Transverse colon (tissue), 4 donors: ENCODE data around the gene FAM107A. TPM values are rescaled to one million over a fixed set of nuclear protein-coding genes. Genes with fewer than 3 reads are reported as not detected.

Experiments
- DNase-seq: peaks from one replicate; pipeline ENCODE4 v3.0.0-alpha.2; 2019
- H3K27ac ChIP-seq, 4 donors: fragments of 200-600 bp; sonication (generic); 2 replicates each; pipeline ENCODE4 v1.5.1; 2016 to 2018; ENCODE audit warnings: inconsistent platforms in 4 of 4
- H3K27me3 ChIP-seq: fragments of 200-600 bp; sonication (generic); 2 replicates; pipeline ENCODE4 v1.5.1; 2017; ENCODE audit warnings: inconsistent platforms
- H3K36me3 ChIP-seq, 4 donors: fragments of 200-600 bp; sonication (generic); 2 replicates each; pipeline ENCODE4 v1.5.1; 2017 to 2019; ENCODE audit warnings: inconsistent platforms in 4 of 4
- H3K4me1 ChIP-seq, 4 donors: fragments of 200-600 bp; sonication (generic); 2 replicates each; pipeline ENCODE4 v1.5.1; 2017 to 2020; ENCODE audit warnings: inconsistent platforms in 4 of 4
- H3K4me3 ChIP-seq, 4 donors: fragments of 200-600 bp; sonication (generic); 1 replicate in 1 of 4; 2 replicates in 3 of 4; pipeline versions ENCODE4 v1.5.1 to v1.6.1; 2017 to 2019; ENCODE audit warnings: inconsistent platforms in 4 of 4
- H3K9me3 ChIP-seq, 2 donors: fragments of 200-600 bp; sonication (generic); 2 replicates each; pipeline ENCODE4 v1.5.1; 2017 to 2019; ENCODE audit warnings: inconsistent platforms in 2 of 2
- CTCF ChIP-seq, 5 experiments: fragments of 200-600 bp in 3 of 5; fragments of 450-650 bp in 2 of 5; sonication (generic) in 3 of 5; IDR thresholded peaks; 1 replicate in 2 of 5; 2 replicates in 3 of 5; pipeline ENCODE4 v1.5.1; 2016 to 2017; ENCODE audit warnings: antibody characterized with exemption in 5 of 5, inconsistent platforms in 3 of 5, mild to moderate bottlenecking in 2 of 5, moderate library complexity in 1 of 5
- EP300 ChIP-seq: sonication (generic); formaldehyde crosslinking; IDR thresholded peaks from one replicate; pipeline ENCODE4 v1.6.1; 2017; ENCODE audit warnings: antibody characterized with exemption, low read depth
- POLR2A ChIP-seq: fragments of 450-650 bp; IDR thresholded peaks from one replicate; pipeline ENCODE4 v1.6.1; 2016; ENCODE audit warnings: antibody characterized with exemption, mild to moderate bottlenecking, moderate library complexity
- POLR2AphosphoS5 ChIP-seq, 3 donors: sonication (generic); formaldehyde crosslinking; IDR thresholded peaks; one replicate each; pipeline ENCODE4 v1.6.1; 2016; ENCODE audit warnings: antibody characterized with exemption in 3 of 3
- WGBS, 2 donors: methylation state at CpG; one replicate each; pipeline ENCODE4 v1.1.5; 2018; ENCODE audit warnings: low coverage in 1 of 2; 5-methylcytosine and 5-hydroxymethylcytosine counted together
- in situ Hi-C, 4 donors: fragments of 200-750 bp; cut with MboI; loops; one replicate each; pipeline versions ENCODE4 v1.15.0 to v1.15.1; 2017; ENCODE audit warnings: low sequenced_read_pairs in 3 of 4, low pct_ligation_motif_present in 1 of 4, low pct_unique_long_range_greater_than_20kb in 1 of 4
- intact Hi-C: fragments of 100-400 bp; cut with DNase I; formaldehyde crosslinking; loops from one replicate; pipeline ENCODE4 v1.15.1; 2023; ENCODE audit warnings: low total_unique reads
- total RNA-seq, 4 donors: library from RNA; depleted of rRNA; stranded (reverse); fragments of >200 nt; gene quantifications; one replicate each; pipeline ENCODE4 v1.1.0, GENCODE V29; 2016

Gene FAM107A
- total RNA-seq, 4 donors from 2014 or later: 14.1 to 21.9 (median 16.0) TPM

- Histone ChIP-seq H3K4me1 (peaks cover 0 to 9% (median 1%) of the 10 kb centered on the region in 4 donors), H3K36me3 (no peaks in the 10 kb centered on the region), H3K9me3 (no peaks in the 10 kb centered on the region), H3K27me3 (no peaks in the 10 kb centered on the region), H3K27ac (no peak overlapping the region), H3K4me3 (no peak overlapping the region)
- in situ Hi-C loops (no loop called here), intact Hi-C loops (no loop called here)
- 80% methylated on average over 12 of the region's 12 CpGs; no CpG with 5 or more reads in 1 of the 2 donors for WGBS, 2 donors
- TF ChIP-seq CTCF (IDR thresholded peaks at IDR 0.05) (no peak), POLR2AphosphoS5 (IDR thresholded peaks at IDR 0.05) (no peak), EP300 (no peak), POLR2A (no peak)
- no peak for DNase-seq
Observed at GRCh38 chr3:58560771-58561311, 16.4 kb downstream of the FAM107A start.

GRCh38 chr3:58559586-58559985, 17.6 kb downstream of the FAM107A start:
- TF ChIP-seq POLR2AphosphoS5 (IDR thresholded peaks at IDR 0.05) (no peak), CTCF (IDR thresholded peaks at IDR 0.05) (no peak), POLR2A (no peak), EP300 (no peak)
- in situ Hi-C loops: no loop called here
- H3K27me3 ChIP-seq: no peaks in the 10 kb centered on the region
- no peaks in the 10 kb centered on the region for H3K36me3 ChIP-seq
- no peak overlapping the region for H3K4me3 ChIP-seq
- H3K4me1 ChIP-seq: peaks cover 0 to 6% (median 1%) of the 10 kb centered on the region in 4 donors
- no peak for DNase-seq
- no peaks in the 10 kb centered on the region for H3K9me3 ChIP-seq
- intact Hi-C loops: no loop called here
- 59 to 85% methylated on average over 3 to 5 of the region's 5 CpGs for WGBS, 2 donors
- H3K27ac ChIP-seq: no peak overlapping the region

- WGBS, 2 donors: 72% methylated on average over 6 of the region's 6 CpGs
Observed at GRCh38 chr3:58557491-58557890, 19.7 kb downstream of the FAM107A start.

GRCh38 chr3:58556761-58557221, 20.4 kb downstream of the FAM107A start:
- Histone ChIP-seq H3K27me3 (no peaks in the 10 kb centered on the region), H3K36me3 (no peaks in the 10 kb centered on the region), H3K27ac (peak overlapping the region in 1 of 4 donors; percentile 23), H3K4me3 (no peak overlapping the region), H3K9me3 (no peaks in the 10 kb centered on the region), H3K4me1 (peaks cover 0 to 12% (median 1%) of the 10 kb centered on the region in 4 donors)
- DNase-seq: no peak
- in situ Hi-C loops: no loop called here
- TF ChIP-seq EP300 (no peak), POLR2AphosphoS5 (IDR thresholded peaks at IDR 0.05) (no peak), POLR2A (no peak), CTCF (IDR thresholded peaks at IDR 0.05) (no peak)
- intact Hi-C loops: no loop called here
- WGBS, 2 donors: 61 to 67% methylated on average over 1 to 6 of the region's 6 CpGs

More at GRCh38 chr3:58557491-58557890, 19.7 kb downstream of the FAM107A start:
- TF ChIP-seq CTCF (IDR thresholded peaks at IDR 0.05): no peak
- no peak for TF ChIP-seq EP300
- no peak for TF ChIP-seq POLR2AphosphoS5 (IDR thresholded peaks at IDR 0.05)
- TF ChIP-seq POLR2A: no peak
- no peaks in the 10 kb centered on the region for H3K36me3 ChIP-seq
- H3K27me3 ChIP-seq: no peaks in the 10 kb centered on the region
- H3K4me3 ChIP-seq: no peak overlapping the region
- no peak for DNase-seq
- H3K9me3 ChIP-seq: no peaks in the 10 kb centered on the region
- intact Hi-C loops: no loop called here
- in situ Hi-C loops: no loop called here
- H3K27ac ChIP-seq: no peak overlapping the region
- H3K4me1 ChIP-seq: peaks cover 0 to 12% (median 1%) of the 10 kb centered on the region in 4 donors
